Measurements from ENCODE around the gene ANKRD52.
"Not testable (repeated sequence)": the region's sequence is repeated elsewhere in the genome, so short reads cannot be mapped to it uniquely, and the experiment has no call there.

Gene ANKRD52

DNA sequence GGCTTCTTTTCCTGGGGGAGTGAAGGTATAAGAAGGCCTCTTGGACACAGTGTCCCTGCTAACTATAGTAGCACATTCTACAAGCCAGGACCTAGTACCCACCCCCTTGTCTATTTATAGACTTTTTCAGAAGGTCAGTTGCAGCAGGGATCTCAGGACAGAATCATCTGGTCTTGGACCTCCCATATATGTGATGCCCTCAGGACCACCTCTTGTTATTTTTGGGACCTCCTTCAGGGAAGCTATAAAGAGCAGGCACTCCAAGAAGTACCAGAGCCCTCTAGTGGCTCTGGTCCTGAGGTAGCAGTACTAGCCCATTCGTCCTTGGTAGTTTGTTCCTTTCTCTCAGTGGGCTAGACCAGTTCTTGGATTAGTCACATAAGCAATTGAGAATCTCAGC is 12.8 kb upstream of the ANKRD52 start:
- no peak for DNase-seq

DNA sequence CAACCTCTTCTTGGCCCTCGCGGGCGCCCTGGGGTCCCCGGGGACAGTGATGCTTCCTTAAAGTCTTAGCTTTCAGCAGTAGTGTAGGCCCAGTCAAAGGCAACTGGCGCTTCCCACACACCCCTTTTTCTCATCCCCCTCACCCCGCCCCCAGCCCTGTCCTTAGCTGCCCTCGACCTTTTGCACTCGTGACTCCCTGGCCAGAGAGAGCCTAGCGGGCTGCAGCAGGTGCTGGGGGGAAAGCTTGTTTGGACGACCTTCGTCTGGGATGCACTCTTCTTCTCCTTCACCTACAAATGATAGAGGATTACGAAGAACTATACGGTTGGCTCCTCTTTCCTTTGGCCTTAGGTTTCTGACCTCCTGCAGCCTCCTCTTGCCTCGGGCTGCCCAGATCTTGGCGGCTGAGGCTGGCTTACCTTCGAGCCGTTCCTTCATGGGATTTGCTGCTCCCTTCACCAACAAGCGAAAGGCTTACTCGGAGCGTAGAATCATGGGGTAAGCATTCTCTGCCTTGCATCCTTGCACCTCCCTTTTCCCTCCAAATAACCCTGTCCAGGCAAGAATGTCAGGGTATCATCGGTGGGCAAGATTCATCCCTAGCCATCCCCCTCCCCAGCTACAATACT is 9.4 kb upstream of the ANKRD52 start:
- DNase-seq, result no peak

DNA sequence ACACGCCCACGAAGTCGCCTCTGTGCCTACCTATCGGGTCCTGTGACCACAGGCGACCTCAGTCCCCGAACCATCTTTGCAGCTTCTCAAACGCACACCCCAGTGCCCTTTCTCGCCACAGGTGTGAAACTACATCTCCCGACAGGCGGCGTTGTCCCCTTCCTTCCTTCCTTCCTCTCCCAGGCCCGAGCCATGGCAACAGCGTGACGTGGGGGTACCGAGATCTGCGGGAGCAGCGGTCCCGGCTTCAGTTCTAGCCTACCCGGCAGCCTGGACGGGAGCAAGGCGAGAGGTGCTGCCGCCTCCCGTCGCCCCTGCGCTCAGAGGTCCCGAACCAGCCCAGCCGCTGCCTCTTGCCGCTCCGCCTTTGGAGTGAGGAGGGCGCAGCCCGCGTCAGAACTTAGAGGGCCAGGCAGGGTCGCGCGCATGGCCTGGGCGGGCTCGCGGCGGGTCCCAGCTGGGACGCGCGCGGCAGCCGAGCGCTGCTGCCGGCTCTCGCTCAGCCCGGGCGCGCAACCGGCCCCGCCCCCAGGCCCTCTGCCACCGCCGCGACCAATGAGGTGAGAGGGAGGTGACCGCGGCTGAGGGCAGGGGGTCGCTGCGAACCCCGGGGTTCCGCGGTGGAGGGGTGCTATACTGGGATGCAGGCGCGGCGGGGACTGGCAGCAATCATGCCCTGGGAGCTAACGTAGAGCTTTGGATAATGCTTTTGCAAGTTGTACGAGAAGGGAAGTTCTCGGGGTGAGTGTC is 8.7 kb upstream of the ANKRD52 start, which contains the start of gene COQ10A:
Gene COQ10A (plus strand): TSS at position 250 of the 750 bp plus-strand sequence. CDS start 177 bp downstream, at position 427.
- DNase-seq, result peak; percentile 90 to 91

DNA sequence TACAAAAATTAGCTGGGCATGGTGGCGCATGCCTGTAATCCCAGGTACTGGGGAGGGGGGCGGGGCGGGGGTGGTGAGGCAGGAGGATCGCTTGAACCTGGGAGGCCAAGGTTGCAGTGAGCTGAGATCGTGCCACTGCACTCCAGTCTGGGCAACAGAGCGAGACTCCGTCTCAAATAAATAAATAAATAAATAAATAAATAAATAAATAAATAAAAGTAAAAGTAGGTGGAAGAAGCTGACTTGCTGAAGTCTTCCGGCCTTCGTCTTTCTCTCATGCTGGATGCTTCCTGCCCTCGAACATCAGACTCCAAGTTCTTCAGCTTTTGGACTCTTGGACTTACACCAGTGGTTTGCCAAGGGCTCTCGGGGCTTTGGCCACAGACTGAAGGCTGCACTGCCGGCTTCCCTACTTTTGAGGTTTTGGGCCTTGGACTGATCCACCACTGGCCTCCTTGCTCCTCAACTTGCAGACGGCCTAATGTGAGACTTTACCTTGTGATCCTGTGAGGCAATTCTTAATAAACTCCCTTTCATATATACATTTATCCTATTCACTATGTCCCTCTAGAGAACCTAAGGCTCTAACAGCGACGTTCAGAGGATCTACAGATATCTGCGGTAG is 8.0 kb upstream of the ANKRD52 start:
- not testable (repeated sequence) for DNase-seq

- peak; percentile 25 to 32 for DNase-seq
Observed at GRCh38 chr12:56262955-56263354, 4.8 kb upstream of the ANKRD52 start.

DNA sequence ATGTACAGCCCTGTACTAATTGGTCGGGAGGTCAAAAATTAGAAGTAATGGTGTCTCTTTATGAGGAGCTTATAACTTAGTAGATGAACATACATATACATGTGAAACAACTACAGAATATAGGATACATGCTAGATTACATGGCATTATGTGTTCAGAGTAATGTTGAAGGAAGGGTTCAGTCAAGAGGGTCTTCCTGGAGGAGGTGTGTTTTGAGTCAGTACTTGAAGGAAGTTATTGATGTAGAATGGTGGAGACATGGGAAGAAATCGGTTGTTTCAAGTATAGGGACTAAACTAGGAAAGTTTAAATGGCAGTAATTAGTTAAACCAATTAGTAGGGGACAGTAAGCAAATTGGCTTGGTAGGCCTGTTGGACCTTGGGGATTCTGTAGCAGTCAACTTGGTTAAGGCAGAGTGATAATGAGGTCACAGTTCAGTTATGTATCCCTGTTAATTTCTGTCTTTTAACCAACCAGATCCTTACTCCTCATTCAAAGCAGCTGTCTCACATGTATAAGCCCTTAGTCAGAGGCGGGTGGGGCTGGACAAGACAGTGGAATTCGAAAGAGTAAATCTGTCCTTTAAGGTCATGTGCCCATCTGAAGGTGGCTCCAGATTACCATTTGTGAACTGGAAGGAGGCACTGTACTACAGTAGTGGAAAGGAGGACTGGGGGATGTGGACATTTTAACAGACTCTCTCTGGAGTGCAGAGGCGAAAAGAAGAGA is 3.5 kb upstream of the ANKRD52 start:
- no peak for DNase-seq

DNA sequence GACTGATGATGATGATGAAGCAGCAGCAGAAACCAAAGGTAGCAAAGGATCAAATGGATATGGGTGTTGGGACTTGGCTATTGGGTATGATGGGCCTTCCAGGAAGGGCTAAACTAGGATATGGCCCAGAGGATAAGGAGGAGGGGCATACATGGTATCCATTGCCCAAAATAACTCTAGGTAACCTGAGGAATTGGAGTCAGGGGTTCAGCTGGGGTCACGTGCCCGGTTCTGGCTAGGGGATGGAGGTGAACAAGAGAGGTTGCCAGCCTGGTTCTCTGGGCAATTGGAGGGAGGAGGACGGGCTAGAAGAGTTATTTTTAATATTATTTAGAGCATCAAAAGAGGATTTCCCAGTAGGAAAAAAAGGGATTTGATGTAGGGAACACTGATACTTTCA is 2.7 kb upstream of the ANKRD52 start:
- no peak for DNase-seq

GRCh38 chr12:56260380-56260779 is 2.2 kb upstream of the ANKRD52 start:
- DNase-seq, result no peak

GRCh38 chr12:56258820-56259183 is 618 bp upstream of the ANKRD52 start:
- no peak for DNase-seq

DNA sequence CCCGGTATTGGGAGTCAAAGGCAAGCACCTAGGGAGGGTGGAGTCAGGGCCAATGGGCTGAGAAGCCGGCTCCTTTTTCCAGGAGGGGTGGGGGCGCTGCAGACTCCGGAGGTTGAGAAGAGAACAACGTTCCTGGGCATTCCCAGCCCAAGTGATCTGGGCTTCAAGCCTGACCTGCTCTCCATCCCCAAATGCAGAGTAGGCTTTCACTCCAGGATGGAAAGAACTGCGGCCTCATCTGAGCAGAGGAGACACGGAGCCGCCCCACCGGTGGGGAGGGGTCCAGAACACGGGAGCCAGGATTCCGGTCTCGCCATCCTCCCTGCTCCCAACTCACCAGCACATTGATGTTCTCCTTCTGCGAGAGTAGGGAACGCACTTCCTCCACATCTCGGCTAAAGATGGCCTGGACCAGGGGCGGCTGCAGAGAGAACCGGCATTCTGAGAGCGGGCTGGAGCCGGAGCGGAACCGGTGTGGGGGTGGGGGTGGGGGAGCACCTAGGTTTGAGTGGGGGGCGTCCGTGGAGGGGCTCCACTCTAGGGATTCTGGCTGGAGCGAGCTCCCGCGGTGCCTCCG is 605 bp downstream of the ANKRD52 start:
- DNase-seq, result peak in 1 of 2 experiments; percentile 32

GRCh38 chr12:56257071-56257470 is 1.1 kb downstream of the ANKRD52 start:
- DNase-seq, result no peak

DNA sequence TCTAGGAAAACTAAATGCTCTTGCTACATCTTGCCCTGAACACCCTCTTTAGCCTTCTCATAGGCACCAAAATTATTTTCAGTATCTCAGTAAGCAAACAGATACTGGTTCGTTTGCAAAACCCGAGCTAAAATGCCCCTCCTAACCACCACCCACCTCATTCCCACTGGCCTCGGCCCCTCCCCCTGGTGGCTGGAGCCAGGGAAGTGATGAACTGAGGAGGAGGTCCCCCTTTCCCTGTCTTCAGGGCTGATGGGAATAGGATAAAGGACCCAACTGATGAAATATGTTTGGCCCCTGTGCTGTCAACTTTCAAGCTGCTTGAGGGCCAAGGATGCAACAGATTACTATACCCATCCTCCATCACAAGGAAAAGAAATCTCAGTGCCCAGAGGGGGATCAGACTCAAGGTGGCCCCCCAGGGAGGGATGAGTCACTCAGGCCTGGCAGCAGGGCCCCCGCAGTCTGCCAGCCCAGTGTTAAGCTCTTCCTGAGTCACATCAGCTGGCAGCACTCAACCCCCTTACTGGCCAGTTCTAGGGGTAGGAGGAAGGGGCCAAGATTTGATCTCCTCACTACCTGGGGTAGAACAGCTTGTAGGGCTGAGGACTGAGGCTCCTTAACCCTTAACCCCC is 1.7 kb downstream of the ANKRD52 start:
- DNase-seq, result no peak

DNA sequence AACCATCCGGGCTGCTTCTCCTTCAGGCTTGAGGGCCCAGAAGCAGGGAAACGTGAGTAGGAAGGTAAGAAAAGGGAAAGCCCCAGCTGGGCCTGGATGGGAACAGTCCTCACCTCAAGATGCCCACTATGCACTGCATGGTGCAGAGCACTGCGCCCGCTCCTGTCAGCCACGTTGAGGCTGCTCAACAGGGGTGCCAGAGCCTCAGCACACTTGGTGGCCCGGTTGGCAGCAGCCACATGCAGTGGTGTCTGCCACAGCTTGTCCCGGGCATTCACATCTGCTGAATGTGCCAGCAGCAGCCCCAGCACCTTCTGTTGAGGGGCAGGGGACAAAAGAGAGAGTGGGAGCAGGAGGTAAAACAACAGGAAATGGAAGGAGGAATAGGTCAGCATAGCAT is 2.5 kb downstream of the ANKRD52 start:
- DNase-seq, result no peak

- DNase-seq, result no peak
Observed at GRCh38 chr12:56253091-56253490, 5.1 kb downstream of the ANKRD52 start.

DNA sequence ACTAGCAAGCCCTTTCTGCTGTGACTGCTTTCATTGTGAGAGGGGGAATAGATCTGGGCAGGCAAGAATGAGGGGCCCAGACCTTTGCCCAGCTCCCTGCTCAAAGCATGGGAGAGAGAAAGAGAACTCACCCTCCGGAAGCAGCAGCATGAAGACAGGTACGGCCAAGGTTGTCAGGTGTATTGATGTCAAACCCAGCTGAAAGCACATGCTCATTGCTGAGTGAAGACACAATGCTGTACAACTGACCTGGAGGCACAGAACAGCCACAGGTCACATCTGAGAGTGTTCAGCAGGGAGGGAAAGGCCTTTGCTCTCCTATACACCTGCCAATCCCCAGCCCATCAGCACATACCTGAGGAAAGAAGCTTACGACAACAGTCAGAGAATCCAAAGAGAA is 5.5 kb downstream of the ANKRD52 start:
- no peak for DNase-seq

GRCh38 chr12:56248711-56249110 is 9.5 kb downstream of the ANKRD52 start:
- no peak for DNase-seq

DNA sequence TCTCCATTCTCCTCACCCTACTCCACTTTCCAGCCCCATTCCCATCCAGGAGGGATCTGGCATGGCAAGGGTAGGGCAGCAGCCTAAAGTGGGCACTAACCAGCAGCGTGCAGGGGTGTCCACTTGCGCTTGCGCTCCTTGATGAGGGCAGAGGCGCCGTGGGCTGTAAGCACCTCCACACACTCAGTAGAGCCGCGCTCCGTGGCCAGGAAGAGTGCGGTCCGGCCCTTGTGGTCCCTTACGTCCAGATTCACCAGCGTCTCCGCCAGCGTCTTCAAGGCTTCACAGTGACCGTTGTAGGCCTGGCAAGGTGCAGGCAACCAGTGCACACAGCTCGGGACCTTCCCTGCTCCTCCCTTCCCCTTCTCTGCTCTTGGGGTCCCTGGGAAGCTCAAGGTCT is 10.3 kb downstream of the ANKRD52 start:
- no peak for DNase-seq

- no peak for DNase-seq
Observed at GRCh38 chr12:56244494-56244893, 13.7 kb downstream of the ANKRD52 start.

DNA sequence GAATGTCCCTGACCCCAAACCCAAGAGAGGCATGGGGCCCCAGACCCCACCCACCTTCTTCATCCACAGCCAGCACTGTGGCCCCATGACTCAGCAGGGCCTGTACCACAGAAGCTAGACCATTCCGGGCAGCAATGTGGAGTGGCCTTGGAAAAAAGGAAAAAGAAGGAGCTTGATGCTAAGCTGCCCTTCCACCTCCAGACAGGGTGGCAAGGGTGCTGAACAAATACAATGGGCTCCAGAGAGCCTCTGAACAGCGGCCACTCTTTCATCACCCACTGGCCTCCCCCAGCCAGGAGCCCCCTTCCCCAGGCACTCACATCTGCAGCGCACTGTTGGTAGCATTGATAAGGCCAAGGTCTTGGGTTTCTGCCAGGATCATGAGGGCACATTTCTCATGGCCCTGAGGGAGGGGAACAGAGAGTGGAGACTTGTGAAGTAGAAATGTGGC is 14.4 kb downstream of the ANKRD52 start:
- no peak for DNase-seq

- no peak for DNase-seq
Observed at GRCh38 chr12:56242986-56243385, 15.2 kb downstream of the ANKRD52 start.

GRCh38 chr12:56241424-56242303 is 16.5 kb downstream of the ANKRD52 start:
- DNase-seq, result no peak
